HepG2 (cell line): ENCODE results near the gene RRP12. TPM values are rescaled to one million over a fixed set of nuclear protein-coding genes. Genes with fewer than 3 reads are reported as not detected.

Experiments
- HMGA1 ChIP-seq: sonication (generic); formaldehyde crosslinking; conservative IDR thresholded peaks from 2 replicates; pipeline ENCODE4 v1.4.0; 2020; ENCODE audit warnings: missing genetic modification reagents
- KDM5B ChIP-seq: sonication (generic); formaldehyde crosslinking; IDR thresholded peaks from 2 replicates; pipeline ENCODE4 v1.4.0; 2020; ENCODE audit warnings: missing genetic modification reagents, mild to moderate bottlenecking, borderline replicate concordance
- KMT2B ChIP-seq: IDR thresholded peaks from 2 replicates; pipeline ENCODE4 v1.6.1; 2016; ENCODE audit warnings: missing genetic modification reagents, missing compliant biosample characterization
- MAFF ChIP-seq: IDR thresholded peaks from 2 replicates; pipeline ENCODE4 v1.6.1; 2011; ENCODE audit warnings: low read depth, low read length, improper control_type of control experiment
- RAD21 ChIP-seq: fragments of 450-650 bp; formaldehyde crosslinking; IDR thresholded peaks from 2 replicates; pipeline ENCODE4 v1.5.0; 2020; ENCODE audit warnings: mild to moderate bottlenecking
- RXRA ChIP-seq: sonication (generic); formaldehyde crosslinking; IDR thresholded peaks from 2 replicates; pipeline ENCODE4 v1.5.1; 2020; ENCODE audit warnings: missing genetic modification reagents
- SETDB1 ChIP-seq: sonication (generic); formaldehyde crosslinking; IDR thresholded peaks from 2 replicates; pipeline ENCODE4 v1.5.1; 2020; ENCODE audit warnings: missing genetic modification reagents, mild to moderate bottlenecking, borderline replicate concordance
- SIX1 ChIP-seq: sonication (generic); formaldehyde crosslinking; IDR thresholded peaks from 2 replicates; pipeline ENCODE4 v1.4.0; 2020; ENCODE audit warnings: missing genetic modification reagents, borderline replicate concordance
- polyA plus RNA-seq, 8 experiments: library from polyadenylated mRNA; depleted of rRNA in 3 of 8; stranded (reverse) in 7 of 8; unstranded in 1 of 8; fragments of >200 nt; fragmentation: Illumina TruSeq in 4 of 8; extraction: Trizol in 4 of 8; gene quantifications; 2 replicates each; pipeline versions ENCODE4 v1.2.1 to v1.2.3, GENCODE V29; 2011 to 2016; ENCODE audit warnings: low read depth in 4 of 8, missing spikeins in 1 of 8, mixed read lengths in 1 of 8; ENCODE audit not compliant: insufficient read depth in 1 of 8
- total RNA-seq, 5 experiments: library from RNA; depleted of rRNA; stranded (reverse); fragments of >200 nt; fragmentation: Illumina TruSeq; extraction: Trizol; gene quantifications; 2 replicates each; pipeline ENCODE4 v1.2.3, GENCODE V29; 2016; ENCODE audit warnings: low read depth in 1 of 5
- TF ChIP-seq, protein P1 (sequence below): sonication (generic); formaldehyde crosslinking; IDR thresholded peaks from 2 replicates; pipeline ENCODE4 v1.9.0; 2021; ENCODE audit warnings: missing genetic modification reagents, mild to moderate bottlenecking, borderline replicate concordance
- TF ChIP-seq, protein P2 (sequence below): sonication (generic); formaldehyde crosslinking; IDR thresholded peaks from 2 replicates; pipeline ENCODE4 v1.4.0; 2020; ENCODE audit warnings: missing genetic modification reagents
- TF ChIP-seq, protein P3 (sequence below), 2 experiments: fragments of 450-650 bp in 1 of 2; sonication (generic) in 1 of 2; formaldehyde crosslinking in 1 of 2; IDR thresholded peaks; 2 replicates each; pipeline versions ENCODE4 v1.6.1 to v1.8.0; 2016 to 2022; ENCODE audit warnings: antibody characterized with exemption in 1 of 2, mild to moderate bottlenecking in 1 of 2, missing genetic modification reagents in 1 of 2

RRP12 gene
- total and polyA plus RNA-seq, 2 of the 13 experiments (the other 11 are each of a cell fraction or from before 2014, with no cell fraction given) = 13.2 to 39.4 TPM

DNA sequence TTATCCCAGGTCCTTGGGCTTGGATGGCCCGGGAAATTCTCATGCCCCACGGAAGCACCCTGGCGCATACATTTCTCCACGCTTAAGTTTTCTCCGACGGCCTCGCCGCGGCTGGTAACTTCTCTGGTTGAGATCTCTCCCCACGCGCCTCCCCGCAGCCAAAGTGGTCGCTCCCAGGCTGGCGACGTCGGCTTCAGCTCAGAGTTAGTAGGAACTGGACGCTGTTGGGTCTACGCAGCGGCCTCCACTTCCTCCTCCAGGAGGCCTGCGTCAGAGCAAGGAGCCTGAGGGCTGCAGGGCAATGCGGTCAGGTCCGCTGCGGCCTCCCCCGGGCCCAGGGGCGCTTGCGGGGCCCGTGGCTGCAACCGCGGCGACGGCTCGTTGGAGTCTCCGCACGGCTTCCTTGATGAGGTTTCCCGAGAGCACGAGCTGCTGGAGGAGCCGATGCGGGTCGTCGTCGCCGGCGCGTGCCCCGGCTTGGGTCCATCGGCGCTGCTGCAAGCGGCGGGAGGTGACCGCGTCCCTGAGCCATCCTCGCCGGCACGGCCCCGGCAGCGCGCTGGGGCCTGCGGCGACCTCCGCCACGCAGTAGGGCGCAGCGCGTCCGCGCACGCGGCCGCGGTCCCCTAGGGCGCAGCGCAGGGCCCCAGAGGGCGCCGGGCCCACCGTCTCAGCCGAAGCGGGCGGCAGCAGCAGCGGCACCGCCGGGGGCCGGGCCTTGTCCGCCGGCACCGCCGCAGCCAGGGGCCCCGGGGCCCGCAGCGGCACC is 67.4 kb downstream of the RRP12 start (continued):
- TF ChIP-seq, protein P1, sequence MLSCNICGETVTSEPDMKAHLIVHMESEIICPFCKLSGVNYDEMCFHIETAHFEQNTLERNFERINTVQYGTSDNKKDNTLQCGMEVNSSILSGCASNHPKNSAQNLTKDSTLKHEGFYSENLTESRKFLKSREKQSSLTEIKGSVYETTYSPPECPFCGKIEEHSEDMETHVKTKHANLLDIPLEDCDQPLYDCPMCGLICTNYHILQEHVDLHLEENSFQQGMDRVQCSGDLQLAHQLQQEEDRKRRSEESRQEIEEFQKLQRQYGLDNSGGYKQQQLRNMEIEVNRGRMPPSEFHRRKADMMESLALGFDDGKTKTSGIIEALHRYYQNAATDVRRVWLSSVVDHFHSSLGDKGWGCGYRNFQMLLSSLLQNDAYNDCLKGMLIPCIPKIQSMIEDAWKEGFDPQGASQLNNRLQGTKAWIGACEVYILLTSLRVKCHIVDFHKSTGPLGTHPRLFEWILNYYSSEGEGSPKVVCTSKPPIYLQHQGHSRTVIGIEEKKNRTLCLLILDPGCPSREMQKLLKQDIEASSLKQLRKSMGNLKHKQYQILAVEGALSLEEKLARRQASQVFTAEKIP = no peak
- TF ChIP-seq MAFF (no peak), HMGA1 (no peak), RXRA (CRISPR knock-in tag) (peak; percentile 52; the same call in 1 of the 2 replicates), RAD21 (0 out of 2 replicates have a peak, but pooled peaks have one; percentile 11), KDM5B (CRISPR knock-in tag) (no peak), KMT2B (no peak; the same call in 1 of the 2 replicates), SIX1 (CRISPR knock-in tag) (no peak), SETDB1 (CRISPR knock-in tag) (no peak)
- TF ChIP-seq, protein P2, sequence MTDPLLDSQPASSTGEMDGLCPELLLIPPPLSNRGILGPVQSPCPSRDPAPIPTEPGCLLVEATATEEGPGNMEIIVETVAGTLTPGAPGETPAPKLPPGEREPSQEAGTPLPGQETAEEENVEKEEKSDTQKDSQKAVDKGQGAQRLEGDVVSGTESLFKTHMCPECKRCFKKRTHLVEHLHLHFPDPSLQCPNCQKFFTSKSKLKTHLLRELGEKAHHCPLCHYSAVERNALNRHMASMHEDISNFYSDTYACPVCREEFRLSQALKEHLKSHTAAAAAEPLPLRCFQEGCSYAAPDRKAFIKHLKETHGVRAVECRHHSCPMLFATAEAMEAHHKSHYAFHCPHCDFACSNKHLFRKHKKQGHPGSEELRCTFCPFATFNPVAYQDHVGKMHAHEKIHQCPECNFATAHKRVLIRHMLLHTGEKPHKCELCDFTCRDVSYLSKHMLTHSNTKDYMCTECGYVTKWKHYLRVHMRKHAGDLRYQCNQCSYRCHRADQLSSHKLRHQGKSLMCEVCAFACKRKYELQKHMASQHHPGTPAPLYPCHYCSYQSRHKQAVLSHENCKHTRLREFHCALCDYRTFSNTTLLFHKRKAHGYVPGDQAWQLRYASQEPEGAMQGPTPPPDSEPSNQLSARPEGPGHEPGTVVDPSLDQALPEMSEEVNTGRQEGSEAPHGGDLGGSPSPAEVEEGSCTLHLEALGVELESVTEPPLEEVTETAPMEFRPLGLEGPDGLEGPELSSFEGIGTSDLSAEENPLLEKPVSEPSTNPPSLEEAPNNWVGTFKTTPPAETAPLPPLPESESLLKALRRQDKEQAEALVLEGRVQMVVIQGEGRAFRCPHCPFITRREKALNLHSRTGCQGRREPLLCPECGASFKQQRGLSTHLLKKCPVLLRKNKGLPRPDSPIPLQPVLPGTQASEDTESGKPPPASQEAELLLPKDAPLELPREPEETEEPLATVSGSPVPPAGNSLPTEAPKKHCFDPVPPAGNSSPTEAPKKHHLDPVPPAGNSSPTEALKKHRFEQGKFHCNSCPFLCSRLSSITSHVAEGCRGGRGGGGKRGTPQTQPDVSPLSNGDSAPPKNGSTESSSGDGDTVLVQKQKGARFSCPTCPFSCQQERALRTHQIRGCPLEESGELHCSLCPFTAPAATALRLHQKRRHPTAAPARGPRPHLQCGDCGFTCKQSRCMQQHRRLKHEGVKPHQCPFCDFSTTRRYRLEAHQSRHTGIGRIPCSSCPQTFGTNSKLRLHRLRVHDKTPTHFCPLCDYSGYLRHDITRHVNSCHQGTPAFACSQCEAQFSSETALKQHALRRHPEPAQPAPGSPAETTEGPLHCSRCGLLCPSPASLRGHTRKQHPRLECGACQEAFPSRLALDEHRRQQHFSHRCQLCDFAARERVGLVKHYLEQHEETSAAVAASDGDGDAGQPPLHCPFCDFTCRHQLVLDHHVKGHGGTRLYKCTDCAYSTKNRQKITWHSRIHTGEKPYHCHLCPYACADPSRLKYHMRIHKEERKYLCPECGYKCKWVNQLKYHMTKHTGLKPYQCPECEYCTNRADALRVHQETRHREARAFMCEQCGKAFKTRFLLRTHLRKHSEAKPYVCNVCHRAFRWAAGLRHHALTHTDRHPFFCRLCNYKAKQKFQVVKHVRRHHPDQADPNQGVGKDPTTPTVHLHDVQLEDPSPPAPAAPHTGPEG = no peak
- TF ChIP-seq, protein P3, sequence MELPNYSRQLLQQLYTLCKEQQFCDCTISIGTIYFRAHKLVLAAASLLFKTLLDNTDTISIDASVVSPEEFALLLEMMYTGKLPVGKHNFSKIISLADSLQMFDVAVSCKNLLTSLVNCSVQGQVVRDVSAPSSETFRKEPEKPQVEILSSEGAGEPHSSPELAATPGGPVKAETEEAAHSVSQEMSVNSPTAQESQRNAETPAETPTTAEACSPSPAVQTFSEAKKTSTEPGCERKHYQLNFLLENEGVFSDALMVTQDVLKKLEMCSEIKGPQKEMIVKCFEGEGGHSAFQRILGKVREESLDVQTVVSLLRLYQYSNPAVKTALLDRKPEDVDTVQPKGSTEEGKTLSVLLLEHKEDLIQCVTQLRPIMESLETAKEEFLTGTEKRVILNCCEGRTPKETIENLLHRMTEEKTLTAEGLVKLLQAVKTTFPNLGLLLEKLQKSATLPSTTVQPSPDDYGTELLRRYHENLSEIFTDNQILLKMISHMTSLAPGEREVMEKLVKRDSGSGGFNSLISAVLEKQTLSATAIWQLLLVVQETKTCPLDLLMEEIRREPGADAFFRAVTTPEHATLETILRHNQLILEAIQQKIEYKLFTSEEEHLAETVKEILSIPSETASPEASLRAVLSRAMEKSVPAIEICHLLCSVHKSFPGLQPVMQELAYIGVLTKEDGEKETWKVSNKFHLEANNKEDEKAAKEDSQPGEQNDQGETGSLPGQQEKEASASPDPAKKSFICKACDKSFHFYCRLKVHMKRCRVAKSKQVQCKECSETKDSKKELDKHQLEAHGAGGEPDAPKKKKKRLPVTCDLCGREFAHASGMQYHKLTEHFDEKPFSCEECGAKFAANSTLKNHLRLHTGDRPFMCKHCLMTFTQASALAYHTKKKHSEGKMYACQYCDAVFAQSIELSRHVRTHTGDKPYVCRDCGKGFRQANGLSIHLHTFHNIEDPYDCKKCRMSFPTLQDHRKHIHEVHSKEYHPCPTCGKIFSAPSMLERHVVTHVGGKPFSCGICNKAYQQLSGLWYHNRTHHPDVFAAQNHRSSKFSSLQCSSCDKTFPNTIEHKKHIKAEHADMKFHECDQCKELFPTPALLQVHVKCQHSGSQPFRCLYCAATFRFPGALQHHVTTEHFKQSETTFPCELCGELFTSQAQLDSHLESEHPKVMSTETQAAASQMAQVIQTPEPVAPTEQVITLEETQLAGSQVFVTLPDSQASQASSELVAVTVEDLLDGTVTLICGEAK (IDR thresholded peaks at IDR 0.05) = no peak
- TF ChIP-seq, protein P3 (CRISPR knock-in tag; IDR thresholded peaks at IDR 0.05) = peak; percentile 61; the same call in 1 of the 2 replicates
